Measurements from ENCODE around the gene GPATCH8.
"Not testable (repeated sequence)": the region's sequence is repeated elsewhere in the genome, so short reads cannot be mapped to it uniquely, and the experiment has no call there.

The GPATCH8 gene

DNA sequence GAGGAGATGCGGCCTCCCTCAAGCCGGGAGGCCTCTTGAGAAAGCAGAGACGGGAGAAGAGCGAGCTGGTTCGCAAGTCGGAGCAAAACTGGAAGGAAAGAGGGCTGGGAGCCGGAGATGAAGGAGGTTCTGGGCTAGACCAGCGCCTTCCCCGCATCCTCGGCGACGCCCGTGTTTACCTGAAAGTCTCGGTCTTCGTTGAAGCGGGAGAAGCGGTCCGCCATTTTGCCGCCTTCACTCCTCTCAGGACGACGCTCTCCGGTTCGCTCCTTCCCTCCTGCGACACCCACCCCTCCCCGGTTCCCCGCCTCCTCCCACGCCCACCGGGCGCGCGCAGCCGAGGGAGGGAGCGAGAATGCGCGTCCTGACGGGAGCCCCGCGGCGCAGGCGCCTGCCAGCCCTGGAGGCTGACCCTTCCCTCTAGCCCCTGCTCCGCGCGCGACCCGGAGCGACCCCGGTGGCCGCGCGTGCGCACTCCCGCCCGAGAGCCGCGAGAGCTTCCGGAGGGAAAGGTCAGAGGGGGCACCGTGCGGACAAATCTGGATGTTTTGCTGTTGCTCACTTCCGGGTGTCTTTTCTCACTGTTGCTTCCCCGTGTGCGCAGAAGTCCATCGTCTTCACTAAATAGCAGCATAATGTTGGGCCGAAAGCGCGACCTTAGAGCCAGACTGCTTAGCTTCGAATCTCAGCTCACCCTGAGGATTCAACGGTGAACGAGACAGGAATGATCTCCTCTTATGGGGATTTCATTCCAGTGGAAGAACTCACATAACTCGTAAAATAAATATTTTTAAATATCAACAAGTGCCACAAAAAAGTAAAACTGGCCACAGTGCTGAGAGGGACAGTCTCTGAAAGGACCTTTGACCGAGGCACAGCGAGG lies at the start of gene GPATCH8:
GPATCH8 (minus strand) TSS at position 260 of the 883 bp plus-strand sequence; CDS start at position 224, 36 bp downstream.
- peak; percentile 89 for DNase-seq

DNA sequence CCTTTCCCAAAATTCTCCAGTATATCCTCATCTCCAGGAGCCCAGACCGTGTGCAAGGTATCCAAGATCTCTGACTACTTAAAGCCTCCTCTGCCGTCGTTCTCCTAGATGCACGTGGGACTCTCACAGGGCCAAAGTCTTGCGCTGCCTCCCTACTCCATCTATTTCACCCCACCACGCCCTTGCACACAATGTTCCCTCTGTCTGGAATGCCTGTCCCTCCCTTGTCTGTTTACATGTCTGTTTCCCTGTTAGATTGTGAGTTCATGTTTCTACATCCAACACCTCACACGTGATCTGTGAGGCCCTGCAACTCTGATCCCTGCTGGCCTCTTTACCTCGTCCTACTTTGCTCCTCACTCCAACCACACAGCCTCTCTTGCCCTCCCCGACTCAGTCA lies 49.2 kb upstream of the GPATCH8 start:
- DNase-seq, result no peak

- DNase-seq, result no peak
These were observed 46.5 kb upstream of the GPATCH8 start for GRCh38 chr17:44549686-44550085.

- DNase-seq, result no peak
These were observed 45.4 kb upstream of the GPATCH8 start for GRCh38 chr17:44548376-44549230.

DNA sequence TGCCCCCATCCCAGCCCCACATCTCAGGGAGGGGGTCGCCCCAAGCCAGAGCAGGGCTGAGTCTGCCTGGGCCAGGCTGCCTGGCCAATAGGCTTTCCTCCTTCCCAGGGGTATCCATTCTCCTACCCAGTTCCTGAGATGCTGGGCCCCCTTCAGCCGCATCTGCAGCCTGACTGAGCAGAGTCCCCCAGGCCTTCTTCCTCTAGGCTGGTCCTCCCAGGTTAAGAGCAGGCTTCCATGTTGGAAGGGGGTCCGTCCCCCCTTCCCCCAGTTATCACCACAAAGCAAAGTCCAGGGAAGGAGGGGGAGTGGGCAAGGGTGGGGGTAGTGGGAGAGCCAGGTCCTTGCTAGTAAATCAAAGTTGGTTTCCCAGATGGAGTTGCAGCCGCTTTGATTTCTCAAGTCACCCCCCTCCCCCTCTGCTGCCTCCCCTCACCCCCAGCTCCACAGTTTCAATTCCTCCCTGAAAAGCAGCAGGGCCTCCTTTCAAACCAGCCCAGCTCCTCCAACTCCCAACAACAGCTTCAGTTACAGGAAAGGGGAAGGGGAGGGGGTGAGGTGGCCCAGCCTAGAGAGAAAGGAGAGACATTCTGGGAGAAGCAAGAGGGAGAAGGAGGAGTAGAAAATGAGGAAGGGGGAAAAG lies 44.5 kb upstream of the GPATCH8 start:
- DNase-seq, result no peak

DNA sequence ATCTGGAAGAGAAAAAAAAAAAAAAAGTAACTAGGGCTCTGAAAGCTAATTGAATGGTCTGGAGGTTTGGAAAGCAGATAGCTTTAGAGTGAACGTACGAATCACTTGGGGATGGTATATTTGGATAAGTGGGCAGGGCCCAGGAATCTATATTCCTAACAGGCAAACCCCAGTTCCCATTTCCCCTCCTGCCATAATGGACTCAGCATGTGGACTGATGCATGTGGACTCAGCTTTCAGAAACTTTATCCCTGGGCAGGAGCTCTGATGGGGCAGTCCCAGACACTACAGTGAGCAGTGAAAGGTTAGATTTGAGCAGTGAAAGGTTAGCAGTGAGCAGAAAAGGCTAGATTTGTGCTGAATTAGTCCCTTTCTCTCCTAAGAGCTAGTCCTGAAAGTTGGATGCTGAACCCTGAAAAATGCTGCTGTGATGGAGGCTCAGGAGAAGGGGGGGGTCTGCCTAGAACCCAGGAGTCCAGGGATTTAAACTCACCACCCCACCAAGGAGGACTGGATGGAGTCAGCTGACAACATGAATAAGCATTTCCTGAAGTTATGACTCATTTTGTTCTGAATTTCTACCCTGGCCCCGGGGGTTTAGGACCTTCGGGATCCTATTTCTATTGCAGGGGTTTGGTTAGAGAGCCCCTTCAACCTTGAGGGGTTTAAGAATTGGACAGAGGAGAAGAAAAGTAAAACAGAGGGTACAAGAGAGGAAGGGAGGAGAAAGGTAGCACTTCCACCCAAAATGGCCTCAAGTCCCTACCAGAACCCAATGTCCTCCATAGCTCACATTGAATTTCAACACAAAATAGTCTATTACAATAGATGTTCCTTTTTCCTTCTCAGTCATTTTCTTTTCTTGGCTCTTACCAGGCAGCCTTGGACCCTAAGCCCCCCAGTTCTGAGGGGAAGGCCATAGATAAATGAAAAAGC lies 43.7 kb upstream of the GPATCH8 start:
- DNase-seq, result no peak

DNA sequence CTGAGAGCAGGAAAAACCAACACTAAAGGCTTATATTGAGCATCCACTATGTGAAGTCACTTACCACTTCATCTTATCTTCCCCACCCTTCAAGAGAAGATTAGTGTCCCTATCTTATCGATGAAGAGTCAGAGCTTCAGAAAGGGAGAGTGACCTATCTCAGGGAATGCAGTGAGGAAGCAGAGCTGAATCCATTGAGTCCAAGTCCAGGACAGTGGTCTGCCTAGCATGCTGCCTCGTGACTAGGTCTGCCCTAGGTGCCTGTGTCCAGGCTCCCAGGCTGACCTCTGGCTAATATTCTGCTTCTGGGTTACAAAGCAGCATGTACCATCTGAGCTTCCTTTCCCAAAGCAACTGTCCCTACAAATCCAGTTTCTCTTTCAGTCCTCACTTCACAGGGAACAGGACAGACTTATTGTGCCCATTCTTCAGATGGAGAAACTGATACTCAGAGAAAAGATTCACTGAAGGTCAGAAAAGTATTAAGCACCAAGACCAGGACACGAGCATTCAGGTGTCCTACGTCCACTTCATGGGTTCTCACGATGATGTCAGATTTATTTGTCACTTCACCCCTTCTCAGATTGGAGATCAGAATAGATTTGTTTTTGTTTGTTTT lies 40.8 kb upstream of the GPATCH8 start:
- no peak for DNase-seq

DNA sequence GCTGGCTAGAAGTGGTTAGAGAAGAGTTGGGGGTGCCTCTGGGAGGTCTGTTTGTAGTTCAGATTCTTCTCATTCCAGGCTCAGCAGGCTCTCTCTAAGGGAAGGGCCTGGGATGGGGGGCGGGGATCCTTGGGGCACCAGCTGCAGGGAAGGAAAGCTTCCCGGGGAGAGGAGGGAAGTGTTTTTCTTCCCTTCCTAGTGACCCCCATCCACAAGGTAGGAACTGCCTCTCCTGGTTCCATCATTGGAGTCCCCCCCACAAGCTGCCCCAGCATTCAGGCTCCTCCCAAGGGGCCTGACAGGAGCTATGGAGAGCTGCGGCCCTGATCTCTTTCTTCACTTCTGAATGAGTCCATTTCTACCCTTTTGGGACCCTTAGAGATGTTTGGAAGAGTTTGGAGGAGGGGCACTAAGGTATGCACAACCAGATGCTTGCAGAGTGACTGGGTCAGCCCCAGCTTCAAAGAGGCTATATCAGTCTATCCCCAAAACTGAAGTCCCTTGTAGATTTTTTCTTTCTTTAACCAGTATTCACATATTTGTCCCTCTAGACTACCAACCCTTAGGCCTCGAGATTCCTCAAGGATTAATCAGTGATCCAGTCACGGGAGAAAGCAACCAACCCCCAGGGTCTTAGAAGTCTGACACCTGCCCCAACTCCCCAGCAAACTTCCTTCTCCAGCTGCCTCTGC lies 40.2 kb upstream of the GPATCH8 start:
- DNase-seq, result no peak

- no peak for DNase-seq
These were observed 38.8 kb upstream of the GPATCH8 start for GRCh38 chr17:44541884-44542581.

GRCh38 chr17:44540246-44541084 lies 37.3 kb upstream of the GPATCH8 start:
- DNase-seq, result no peak

- DNase-seq, result no peak
These were observed 36.5 kb upstream of the GPATCH8 start for GRCh38 chr17:44539673-44540072.

- DNase-seq, result not testable (repeated sequence)
These were observed 34.7 kb upstream of the GPATCH8 start for GRCh38 chr17:44537922-44538321.

- DNase-seq, result no peak
These were observed 33.1 kb upstream of the GPATCH8 start for GRCh38 chr17:44536090-44536953.

GRCh38 chr17:44533533-44534246 lies 30.5 kb upstream of the GPATCH8 start:
- DNase-seq, result peak; percentile 75

DNA sequence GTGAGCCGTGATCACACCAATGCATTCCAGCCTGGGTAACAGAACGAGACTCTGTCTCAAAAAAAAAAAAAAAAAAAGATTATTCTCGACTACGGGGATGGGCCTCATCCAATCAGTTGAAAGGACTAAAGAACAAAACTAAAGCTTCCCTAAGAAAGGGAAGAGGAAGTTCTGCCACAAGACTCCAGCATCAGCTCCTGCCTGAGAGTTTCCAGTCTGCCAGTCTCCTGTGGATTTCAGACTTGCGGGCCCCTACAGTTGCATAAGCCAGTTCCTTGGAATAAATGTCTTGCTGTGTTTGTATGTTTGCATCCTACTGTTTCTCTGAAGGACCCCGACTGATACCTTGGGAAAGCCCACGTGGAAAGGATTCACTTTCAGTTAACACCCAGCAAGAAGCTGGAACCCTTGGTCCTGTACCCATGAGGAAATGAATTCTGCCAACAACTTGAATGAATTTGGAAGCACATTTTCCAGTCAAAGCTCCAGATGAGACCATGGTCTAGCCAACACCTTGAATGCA lies 27.8 kb upstream of the GPATCH8 start:
- DNase-seq, result no peak

DNA sequence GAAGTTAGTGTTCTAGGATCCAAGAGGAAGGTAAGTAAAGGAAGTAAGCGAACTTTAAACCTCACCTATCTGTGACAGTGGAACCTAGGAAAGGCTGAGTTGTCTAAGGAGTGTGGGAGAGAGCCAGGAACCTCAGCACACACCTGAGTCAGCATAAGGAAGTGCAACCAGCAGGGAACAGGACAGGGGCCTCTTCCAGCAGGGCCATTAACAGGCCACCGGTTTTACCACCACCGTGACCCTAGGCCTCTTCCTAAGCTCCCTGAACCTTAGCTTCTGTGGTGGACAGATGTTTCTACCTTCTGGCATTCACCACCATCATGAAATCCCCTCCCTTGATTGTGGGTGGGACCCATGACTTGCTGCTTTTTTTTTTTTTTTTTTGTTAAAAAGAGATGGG lies 26.7 kb upstream of the GPATCH8 start:
- no peak for DNase-seq

- DNase-seq, result no peak
These were observed 24.7 kb upstream of the GPATCH8 start for GRCh38 chr17:44527954-44528353.

Data from NCI-H1105 treated with DMSO at 0.1 percent for 48 hours (cell line).